SW 1271 (cell line): ENCODE measurements around the gene OSTN.
"Not testable (repeated sequence)": the region's sequence is repeated elsewhere in the genome, so short reads cannot be mapped to it uniquely, and the experiment has no call there.

Source experiments
- DNase-seq, 2 experiments: peaks; one replicate each; lab custom pipeline; 2025; lab: John Stamatoyannopoulos, UW

The OSTN gene

DNA sequence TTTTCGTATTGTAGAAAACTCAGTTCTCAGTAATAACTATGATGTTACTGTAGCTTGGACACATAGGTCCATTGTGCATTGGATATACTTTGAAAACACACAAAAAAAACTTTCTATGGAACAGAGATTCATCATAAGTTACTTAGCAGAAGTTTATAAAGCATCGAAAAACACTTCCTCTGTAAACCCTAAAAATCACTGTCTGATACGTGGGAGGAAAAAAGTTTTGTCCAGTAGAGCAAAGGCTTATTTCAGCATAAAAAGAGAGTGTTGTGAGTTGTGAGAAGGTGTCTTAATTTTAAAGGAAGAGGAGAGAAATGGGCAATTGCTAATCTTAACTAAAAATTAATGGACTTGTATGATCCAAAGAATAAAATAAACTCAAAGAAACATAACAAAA, 64.8 kb downstream of the OSTN start:
- DNase-seq, result no peak

DNA sequence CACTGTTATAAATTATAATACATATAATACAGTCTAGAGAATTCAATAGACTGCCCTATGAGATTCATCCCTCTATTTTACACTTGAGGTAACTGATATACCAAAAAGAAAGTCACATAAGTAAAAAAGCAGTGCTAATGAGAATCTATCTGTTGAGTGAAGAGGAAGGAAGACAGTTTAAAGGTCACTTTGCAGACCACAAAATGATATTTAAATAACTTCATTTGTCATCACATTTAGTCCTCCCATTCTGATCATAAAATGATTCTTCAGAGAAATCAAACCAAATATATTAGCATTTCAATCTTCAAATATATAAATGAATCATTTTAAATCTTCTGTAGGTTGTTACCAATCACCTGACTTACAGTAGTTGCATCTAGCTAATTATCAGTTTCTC, 69.7 kb downstream of the OSTN start:
- DNase-seq, result no peak

DNA sequence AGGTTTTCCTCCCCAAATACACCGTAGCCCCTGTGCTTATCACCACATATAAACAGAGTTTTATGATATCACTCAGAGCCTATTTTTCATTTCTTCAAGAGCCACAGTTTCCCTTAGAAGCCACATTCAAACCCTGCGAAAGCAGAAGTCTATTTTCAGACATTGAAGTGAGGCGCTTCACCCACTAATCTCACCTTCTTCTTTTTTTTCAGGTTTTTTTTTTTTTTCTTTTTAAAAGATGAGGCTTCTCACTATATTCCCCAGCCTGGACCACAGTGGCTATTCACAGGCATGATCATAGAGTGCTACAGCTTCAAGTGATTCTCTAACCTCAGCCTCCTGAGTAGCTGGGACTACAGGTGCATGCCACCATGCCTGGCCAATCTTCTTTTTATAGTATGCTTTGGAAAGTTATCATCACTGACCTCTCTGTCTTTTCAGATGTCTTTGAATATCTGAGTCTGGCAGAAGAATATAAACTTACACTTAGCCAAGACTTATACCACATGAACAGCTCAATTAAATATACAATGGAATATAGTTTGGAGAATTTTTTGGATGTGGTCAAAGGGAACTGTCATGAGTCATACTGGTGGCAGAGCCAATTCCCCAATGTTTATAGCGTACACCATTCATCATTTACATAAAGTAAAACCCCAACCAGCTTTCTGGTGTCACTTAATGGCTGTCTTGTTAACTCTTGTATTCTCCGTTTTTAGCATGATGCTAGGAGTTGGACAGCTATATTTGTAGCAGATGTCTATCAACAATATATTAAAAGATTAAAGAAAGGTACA, 70.4 kb downstream of the OSTN start:
- no peak for DNase-seq

DNA sequence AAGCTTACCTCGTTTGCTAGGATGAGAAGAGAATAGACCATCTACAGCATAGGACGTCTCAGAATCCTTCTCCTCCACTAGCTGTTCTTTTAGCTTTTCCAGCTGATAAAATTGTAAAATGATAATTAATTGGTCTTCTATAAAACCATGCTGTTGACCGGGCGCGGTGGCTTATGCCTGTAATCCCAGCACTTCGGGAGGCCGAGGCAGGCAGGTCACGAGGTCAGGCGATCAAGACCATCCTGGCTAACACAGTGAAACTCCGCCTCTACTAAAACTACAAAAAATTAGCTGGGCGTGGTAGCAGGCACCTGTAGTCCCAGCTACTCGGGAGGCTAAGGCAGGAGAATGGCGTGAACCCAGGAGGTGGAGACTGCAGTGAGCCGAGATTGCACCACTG, 76.2 kb downstream of the OSTN start:
- not testable (repeated sequence) for DNase-seq

DNA sequence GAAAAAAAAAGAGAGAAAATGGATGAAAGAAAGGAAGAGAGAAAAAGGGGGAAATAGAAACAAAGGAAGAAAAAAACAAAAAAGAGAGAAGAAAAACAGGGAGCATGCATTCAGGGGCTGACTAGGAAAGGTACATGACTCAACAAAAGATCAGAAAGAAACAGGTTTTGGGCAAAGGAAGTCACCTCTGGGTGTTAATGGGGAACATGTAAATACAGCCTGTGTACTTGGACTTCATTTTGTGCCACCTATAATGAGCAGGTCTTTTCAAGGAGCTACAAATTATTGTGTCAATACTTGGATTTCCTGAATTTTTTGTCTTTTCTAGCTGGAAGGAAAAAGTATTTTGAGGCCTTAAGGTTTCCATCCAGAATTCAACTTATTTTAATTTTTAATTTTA, 76.7 kb downstream of the OSTN start:
- DNase-seq, result no peak

DNA sequence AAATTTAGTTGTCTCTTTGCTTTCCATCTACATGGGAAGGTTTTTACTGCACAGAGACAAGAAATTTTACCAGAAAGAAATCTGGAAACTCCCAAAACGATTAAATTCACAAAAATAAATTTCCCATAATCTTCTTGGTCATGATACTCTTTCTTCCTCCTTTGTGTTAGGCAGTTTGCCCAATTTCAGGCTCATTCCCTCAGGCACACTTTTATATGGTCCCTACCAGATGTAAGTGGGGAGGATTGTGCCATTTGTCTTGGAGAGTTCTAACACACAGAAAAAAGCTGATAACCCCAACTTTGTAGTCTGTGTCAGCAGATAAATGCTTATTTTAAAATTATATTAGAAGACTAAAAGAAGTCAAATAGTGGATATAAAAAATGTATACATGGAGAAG, 81.1 kb downstream of the OSTN start:
- no peak for DNase-seq

DNA sequence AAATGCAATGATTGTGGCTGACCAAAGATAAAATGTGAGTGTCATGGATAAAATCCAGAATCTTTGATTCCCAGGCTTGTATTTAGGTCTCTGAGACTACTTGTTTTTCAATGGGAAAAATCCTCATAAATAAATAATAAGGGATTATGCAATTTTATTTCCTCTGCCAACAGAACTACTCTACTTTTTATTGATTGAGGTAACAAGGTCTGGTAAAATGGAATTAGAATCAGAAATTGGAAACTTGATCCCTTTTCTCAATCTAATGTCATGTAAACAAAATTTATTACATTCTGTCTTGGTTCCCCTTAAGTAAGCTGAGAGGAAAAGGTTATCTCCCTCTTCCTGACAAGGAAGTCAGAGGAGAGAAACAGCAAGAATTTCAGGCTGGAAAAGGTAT, 81.8 kb downstream of the OSTN start:
- DNase-seq, result no peak

DNA sequence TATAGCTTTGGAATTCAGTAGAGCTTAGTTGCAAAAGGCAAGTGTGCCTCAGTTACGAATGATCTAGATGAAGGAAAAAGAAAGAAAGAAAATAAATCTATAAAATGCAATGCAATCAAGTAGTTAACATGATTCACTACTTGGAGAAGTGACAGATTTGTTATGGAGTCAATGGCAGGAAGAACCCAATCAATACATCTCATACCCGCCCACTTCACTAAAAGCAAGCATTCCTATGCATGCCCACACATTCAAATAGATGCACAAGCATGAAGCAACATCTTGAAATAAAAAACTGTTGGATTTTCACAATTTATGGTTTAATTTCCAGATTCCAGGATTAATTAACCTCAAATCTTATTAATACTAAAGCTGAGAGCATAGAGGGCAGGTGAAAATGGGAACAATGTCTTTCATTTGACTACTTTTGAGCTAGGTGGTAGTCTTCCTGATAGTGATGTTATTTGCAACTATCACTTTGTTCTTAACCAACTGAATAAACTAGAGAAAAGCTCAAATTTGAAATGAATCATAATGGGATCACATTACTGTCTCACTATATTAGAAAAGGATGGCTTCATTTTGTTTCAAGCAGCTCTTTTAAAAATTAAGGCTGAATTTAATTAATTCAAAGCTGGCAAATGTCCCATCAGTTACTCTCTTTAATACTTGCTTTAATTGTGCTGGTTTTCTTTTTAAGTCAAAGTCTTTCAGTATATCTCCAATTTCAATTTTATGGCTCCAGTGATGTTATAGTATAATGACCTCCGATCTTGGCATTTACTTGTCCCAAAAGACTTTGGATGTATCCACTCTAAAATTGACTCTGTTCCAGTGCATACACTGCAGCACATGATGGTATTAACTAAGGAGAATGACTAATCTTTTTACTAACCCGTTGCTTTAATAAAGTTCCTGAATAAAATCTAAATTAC, 83.5 kb downstream of the OSTN start:
- no peak for DNase-seq

DNA sequence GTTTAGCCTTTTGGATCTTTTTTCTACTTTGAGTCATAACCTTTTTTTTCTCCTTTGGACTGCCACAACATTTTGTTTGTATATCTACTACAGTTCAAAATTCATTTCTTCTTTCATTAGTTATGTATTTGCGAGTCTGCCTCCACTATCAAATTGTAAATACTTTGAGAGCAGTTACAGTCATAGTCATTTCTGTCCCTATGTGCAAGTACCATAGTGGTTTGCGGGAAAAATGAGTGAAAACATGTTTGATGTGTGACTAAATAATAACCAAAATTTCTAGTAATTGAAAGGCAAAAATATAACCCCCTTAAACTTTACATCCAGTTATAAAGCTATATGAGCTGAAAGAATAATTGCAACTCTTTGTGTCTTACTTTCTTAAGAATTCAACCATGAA, 84.4 kb downstream of the OSTN start:
- no peak for DNase-seq

DNA sequence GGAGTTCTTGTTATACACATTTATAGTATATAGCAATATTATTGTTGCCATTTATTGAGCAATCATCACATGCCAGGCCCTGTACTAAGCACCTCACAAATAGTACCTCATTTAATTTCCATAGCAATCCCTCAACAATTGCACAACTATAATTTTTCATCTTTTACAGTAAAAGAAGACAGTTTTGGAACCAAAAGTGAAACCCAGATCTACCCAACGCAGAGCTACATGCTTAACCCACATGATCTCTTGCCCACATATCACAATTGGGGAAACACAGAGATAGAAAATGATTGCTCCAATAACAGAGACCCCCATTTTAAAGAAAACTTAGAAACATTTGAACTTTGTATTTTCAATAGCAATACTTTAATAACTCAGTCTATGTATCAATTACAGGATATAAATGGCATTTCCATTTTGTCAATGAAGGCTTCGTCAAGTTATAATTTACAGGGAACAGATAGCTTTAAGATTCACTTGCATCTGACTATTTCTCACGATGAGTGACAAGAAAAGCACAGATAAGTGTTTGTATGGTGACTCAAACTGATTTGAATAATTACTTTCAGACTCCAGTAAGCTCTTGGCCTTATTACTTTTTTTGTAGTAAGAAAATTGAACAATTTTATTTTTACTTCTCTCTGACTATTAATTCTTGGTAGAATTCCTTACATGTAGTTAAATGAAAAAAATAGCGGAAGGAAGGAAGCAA, 91.4 kb downstream of the OSTN start:
- DNase-seq, result no peak

DNA sequence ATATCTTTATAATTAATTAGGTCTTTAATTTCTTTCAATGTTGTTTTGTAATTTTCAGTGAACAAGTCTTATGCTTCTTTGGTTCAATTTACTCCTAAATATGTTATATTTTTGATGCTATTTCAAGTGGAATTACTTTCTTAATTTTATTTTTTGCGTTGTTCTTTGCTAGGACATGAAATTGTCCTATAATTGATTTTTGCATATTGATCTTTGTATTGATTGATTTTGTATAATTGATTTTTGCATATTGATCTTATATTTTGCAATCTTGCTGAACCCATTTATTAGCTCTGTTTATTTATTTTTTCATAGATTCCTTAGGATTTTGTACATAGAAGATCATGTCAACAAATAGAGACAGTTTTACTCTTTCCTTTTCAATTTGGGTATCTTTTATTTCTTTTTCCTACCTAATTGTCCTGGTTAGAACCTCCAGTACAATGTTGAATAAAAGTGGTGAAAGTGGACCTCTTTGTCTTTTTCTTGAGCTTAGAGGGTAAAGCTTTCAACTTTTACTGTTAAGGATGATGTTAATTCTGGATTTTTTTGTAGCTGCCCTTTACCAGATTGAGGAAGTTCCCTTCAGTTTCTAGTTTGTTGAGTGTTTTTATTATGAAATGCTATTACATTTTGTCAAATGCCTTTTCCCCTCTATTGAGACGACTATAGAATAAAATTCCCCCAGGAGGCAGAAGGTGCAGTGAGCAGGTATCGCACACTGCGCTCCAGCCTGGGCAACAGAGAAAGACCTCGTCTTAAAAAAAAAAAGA, 93.4 kb downstream of the OSTN start:
- DNase-seq, result no peak

DNA sequence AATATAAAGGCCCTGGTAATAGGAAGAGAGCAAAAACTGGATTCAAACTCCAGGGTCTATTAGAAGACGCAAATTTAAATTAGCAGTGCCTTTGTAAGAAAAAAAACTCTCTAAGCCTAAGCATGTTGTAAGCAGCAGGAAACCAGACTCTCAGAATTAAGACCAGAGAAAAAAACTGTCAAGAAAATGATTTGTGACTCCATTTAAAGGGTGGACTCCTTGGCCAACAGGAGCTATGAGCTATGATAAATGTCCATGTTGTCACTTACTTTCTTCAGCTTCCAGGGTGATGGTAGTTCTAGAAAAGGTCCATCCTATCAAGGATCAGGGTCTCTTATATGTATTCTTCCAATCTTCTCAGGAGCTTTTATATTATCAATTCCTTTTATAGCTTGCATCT, 95.2 kb downstream of the OSTN start:
- DNase-seq, result no peak

DNA sequence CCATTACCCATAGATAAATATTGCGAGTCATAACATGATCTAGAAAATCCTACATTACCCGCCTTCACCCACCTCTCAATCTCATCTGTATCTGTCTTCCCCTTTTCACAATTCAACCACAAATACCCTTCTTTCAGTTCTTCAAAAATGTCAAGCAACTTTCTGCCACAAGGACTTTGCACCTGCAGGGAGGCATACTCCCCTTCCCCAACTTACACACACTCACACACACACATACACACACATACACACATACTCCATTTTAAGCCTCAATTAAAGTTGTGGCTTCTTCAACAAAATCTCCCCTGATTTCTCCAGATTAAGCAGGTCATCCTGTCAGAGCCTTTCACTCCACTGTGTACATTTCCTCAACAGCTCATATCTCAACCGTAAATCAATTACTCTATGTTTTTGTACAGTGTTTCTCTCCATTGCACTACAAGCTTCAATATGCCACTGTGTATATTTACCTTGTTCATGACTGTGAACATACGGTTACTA, 97.0 kb downstream of the OSTN start:
- no peak for DNase-seq

DNA sequence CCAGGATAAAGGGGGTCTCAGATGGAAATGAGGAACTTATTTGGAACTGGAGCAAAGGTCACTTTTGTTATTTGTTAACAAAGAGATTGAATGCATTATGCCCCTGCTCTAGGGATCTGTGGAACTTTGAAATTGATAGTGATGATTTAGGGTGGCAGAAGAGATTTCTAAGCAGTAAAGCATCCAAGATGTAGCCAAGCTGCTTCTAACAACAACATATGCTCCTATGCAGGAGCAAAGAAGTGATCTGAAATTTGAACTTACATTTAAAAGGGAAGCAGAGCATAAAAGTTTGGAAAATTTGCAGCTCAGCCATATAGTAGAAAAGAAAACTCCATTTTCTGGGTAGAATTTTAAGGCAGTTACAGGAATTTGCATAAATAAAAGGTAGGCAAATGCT, 99.8 kb downstream of the OSTN start:
- no peak for DNase-seq

DNA sequence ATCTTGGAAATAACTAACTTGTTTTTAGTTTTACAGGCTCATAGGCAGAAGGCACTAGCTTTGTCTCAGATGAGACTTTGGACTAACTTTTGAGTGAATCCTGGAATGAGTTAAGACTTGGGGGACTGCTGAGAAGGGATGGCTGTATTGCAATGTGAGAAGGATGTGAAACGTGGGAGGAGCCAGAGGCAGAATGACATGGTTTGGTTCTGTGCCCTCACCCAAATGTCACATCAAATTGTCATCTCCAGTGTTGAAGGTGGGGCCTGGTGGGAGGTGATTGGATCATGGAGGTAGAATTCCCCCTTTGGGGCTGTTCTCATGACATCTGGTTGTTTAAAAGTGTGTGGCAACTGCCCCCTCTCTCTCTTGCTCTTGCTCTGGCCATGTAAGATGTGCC, 101.4 kb downstream of the OSTN start:
- no peak for DNase-seq

DNA sequence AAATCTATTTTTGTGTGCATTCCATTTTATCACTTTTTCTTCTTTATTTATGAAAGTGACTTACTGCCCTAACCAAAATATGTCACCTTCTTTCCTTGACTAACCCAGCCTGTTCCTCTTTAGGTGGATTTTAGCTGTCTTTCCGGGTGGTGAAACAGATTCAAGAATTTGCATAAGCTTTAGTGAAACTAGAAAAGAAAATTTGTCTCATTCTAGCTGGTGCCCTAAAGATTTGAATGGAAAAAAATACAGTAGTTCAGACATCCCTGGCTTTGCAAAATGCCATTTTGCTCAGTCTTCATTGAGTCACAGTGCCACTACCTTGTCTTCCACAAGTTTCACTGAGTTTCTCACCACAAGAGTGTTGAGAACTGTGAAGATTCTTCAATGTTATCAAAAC, 102.0 kb downstream of the OSTN start:
- DNase-seq, result no peak

DNA sequence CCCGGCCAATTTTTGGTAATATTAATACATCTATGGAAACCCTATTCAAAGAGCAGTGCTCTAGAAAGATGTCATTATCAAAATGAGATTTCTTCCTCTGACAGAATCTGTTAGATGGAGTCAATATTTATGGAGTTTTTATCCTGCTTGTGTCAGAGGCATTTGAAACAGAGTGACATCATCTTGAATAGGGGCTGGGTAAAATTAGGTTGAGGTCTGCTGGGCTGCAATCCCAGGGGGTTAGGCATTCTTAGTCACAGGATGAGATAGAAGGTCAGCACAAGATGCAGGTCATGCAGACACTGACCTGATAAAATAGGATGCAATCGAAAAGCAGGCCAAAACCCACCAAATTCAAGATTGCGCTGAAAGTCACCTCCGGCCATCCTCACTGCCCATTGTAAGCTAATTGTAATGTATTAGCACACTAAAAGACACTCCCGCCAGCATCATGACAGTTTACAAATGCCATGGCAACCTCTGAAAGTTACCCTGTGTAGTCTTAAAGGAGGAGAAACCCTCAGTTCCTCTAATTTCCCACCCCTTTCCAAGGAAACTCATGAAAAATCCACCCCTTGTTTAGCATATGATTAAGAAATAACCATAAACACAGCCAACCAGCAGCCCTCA, 102.9 kb downstream of the OSTN start:
- no peak for DNase-seq

DNA sequence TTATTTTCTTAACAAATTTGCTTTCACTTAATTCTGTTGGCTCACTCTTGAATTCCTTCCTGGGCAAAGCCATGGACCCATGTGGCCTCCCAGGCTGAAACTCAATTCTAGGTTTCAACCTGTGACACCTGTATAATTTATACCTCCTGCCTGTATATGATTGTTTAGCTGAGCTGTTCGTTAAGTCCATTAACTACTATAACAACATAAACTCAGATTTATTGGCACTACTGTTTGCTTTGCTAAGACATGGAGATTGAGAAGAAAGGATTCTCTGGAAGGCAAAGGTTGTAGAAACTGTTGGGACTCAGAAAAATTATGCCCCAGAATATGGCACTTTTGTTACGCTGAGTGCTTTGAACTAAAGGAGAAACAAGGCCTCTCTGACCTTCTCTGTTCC, 103.4 kb downstream of the OSTN start:
- DNase-seq, result no peak

DNA sequence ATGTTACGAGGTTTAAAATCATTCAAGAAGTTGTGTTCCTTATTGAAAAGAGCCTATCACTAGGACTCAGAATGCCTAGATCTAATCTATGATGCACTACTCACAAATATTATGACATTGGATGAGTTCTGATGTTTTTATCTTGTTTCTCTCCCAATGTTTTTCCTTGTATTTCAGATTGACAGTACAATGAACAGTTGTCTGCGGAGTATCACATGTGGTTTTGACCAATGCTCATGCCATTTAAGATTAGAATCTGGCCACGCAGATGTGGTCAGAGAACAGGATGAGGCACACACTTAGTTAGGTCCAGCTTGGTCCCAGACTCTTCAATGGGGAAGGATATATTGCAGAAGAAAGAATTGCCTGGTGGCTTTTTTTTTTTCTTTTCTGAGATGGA, 104.6 kb downstream of the OSTN start:
- no peak for DNase-seq

DNA sequence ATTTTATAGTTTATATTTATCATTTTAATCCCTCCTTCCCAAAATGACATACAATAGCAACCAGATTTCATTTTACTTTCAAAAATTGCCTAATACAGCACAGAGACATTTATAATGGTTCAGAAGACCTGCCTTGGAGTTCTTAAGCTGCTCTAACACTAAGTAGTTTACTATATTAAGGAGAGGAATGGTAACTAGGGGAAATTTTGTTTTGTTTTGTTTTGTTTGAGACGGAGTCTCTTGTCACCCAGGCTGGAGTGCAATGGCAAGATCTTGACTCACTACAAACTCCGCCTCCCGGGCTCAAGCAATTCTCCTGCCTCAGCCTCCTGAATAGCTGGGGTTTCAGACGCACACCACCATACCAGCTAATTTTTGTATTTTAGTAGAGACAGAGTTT, 107.4 kb downstream of the OSTN start:
- no peak for DNase-seq

DNA sequence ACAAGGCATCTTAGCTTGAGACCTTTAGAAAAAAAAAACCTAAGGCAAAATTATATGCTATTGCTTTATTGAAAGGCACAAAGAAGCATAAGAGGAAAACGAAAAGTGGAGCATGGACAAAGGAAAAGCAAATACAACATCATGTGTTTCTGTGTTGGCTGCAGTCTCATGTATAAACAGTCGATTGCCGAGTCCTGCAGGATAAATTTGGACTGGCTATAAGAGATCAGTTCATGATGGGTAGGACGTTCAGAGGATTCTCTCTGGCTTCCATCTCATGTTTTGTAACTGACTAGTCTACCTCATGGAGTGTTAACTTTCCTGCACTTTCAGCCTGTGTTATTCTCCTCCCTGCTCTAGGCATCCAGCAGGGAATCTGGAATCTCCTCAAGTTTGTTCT, 108.3 kb downstream of the OSTN start:
- DNase-seq, result no peak
